ENCODE data around the gene ITPKB. TPM values are rescaled to one million over a fixed set of nuclear protein-coding genes. Genes with fewer than 3 reads are reported as not detected.
"Not testable (repeated sequence)": the region's sequence is repeated elsewhere in the genome, so short reads cannot be mapped to it uniquely, and the experiment has no call there.

The ITPKB gene
- total RNA-seq, 1 experiment from 2014 or later = 1.4 TPM

DNA sequence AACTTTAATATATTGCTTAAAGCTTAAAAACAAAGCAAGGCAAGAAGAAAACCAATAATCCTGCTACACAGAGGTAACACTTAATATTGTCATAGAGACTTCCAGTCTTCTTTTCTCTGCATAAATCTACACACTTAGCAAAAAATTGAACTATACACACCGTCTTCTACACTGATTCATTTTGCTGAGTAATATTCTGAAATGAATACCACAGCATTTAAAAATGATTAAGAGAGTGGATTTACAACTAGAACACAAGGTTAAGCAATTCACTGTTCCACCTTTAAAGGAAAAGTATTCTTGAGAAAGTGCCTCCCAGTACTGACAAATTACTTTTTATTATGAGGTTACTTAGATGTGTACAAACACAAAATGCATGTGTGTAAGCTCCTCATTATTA is 22.2 kb upstream of the ITPKB start:
- DNase-seq (ENCODE audit: extremely low read depth, low read depth) = no peak

DNA sequence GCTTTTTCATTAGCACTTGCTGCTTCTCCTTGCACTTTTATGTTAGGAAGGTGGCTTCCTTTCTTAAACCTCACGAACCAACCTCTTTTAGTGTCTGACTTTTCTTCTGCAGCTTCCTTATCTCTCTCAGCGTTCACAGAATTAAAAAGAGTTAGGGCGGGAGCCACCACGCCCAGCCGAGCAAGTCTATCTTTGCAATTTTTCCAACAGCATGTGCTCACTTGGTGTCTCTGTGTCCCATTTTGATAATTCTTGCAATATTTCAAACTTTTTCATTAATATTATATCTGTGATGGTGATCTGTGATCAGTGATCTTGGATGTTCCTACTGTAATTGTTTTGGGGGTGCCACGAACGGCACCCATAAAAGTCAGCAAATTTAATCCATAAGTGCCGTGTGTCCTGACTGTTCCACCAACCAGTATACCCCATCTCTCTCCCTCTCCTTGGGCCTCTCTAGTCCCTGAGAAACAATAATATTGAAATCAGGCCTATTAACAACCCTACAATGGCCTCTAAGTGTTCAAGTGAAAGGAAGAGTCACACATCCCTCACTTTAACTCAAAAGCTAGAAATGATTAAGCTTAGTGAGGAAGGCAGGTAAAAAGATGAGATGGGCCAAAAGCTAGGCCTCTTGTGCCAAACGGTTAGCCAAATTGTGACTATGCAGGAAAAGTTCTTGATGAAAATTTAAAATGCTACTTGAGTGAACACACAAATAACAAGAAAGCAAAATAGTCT is 15.9 kb upstream of the ITPKB start:
- DNase-seq (ENCODE audit: extremely low read depth, low read depth) = no peak

DNA sequence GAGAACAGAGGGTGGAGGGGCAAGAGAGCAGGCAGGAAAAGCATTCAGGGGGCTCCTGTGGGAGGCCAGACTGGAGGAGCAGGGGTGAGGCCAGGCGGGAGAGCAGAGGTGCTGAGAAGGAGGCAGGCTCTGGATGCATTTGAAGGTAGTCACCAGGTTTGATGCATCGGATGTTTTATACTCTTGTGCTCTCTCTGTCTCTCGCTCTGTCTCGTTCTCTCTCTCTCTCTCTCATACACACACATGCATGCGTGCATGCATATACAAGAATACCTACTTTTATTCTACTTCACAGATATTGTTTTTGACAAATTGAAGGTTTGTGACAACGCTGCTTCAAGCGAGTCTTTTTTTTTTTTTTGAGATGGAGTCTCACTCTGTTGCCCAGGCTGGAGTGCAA is 15.0 kb upstream of the ITPKB start:
- DNase-seq (ENCODE audit: extremely low read depth, low read depth) = no peak

DNA sequence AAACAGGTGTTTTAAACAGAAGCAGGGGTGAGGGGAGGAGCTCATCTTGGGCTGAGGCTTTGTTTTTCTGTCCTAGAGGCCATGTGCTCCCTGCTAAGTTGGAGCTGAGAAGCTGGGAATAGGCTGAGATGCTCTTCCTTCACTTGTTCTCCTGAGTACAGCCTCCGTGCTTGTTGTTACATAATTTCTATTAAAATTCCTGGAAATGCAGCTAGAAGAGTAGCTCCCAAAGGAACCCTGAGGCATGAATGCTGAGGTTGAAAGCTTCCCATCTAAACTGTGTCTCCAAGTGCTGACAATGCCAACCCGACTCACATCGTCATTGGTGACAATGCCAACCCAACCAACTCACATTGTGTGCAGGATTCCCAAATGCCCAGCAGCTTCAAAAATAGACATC is 12.6 kb upstream of the ITPKB start:
- DNase-seq (ENCODE audit: extremely low read depth, low read depth) = no peak

DNA sequence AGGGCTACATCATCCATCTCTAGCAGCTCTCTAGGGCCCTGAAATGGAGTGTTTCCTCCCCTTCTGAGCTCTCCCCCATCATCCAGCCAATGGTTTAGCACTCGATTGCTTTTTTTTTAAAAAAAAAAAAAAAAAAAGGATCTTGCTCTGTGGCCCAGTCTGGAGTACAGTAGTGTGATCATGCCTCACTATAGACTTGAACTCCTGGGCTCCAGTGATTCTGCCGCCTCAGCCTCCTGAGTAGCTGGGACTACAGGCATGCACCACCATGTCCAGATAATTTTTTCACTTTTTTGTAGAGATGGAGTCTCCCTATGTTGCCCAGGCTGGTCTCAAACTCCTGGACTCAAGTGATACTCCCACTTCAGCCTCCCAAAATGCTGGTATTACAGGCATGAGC is 12.1 kb upstream of the ITPKB start:
- no peak for DNase-seq (ENCODE audit: extremely low read depth, low read depth)

DNA sequence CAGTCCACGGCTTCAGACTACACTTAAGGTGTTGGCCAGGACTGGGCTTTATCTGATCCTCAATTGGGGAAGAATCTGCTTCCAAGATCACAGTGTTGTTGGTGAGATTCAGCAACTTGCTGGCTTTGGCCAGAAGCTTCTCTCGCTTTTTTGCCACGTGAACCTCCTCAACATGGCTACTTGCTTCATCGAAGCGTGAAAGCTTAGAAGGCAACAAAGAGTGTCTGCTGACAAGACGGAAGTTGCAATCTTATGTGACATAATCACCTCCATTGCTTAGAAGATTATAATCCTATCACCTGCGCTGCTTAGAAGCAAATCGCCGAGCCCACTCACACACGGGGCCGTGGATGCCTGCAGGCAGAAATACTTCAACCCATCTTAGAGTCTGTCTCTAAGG is 10.4 kb upstream of the ITPKB start:
- DNase-seq (ENCODE audit: extremely low read depth, low read depth) = no peak

DNA sequence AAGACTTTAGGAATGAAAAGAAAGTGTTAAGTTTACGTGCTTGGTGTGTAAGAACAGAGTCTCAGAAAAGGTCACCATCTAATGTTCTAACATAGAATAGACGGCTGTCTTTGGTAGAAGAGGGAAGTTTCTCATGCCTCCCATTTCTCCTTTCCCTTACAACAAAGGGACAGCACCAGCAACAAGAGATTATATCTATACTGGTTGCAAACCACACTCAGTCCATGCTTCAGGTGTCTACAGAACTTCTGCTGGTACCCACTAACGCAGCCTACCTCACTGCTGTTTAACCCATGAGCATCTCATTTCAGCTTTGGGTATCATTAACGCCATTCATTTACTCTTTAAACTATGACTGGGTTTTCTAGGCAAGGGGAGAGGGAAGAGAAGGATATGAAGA is 9.2 kb upstream of the ITPKB start:
- DNase-seq (ENCODE audit: extremely low read depth, low read depth) = no peak

DNA sequence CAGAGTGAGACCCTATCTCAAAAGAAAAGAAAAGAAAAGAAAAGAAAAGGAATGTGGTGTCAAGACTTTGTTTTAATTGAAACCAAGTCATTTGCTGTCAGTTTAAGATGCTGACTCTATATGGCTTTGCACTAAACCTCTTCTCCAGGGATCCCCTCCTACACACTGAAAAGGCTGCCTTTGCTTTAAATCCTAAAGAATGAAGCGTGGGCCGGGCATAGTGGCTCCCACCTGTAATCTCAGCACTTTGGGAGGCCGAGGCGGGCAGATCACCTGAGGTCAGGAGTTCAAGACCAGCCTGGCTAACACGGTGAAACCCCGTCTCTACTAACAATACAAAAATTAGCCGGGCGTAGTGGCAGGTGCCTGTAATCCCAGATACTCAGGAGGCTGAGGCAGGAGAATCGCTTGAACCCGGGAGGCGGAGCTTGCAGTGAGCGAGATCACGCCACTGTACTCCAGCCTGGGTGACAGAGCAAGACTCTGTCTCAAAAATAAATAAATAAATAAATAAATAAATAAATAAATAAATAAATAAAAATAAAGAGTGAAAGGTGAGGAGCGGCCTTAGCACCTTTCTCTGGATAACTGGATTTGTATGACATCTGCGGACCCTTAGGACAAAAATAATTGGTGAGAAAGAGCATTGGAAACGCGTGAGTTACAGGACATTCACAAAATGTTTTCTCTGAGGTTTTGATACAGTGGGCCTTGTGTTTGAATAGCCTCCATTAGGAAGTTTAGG is 8.6 kb upstream of the ITPKB start:
- not testable (repeated sequence) for DNase-seq (ENCODE audit: extremely low read depth, low read depth)

DNA sequence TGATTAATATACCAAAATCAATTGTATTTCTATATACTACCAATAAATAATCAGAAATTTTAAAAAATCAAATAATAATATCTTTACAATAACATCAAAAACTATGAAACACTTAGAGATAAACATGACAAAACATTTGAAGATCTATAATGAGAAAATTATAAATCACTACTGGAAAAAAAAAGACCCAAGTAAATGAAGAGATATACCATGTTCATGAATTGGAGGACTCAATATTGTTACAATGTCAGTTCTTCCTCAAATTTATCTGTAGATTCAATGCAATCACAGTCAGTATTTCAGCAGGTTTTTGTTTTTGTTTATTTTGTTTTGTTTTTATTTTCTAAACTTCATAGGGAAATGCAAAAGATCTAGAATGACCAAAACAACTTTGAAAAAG is 4.2 kb upstream of the ITPKB start:
- DNase-seq (ENCODE audit: extremely low read depth, low read depth) = no peak

DNA sequence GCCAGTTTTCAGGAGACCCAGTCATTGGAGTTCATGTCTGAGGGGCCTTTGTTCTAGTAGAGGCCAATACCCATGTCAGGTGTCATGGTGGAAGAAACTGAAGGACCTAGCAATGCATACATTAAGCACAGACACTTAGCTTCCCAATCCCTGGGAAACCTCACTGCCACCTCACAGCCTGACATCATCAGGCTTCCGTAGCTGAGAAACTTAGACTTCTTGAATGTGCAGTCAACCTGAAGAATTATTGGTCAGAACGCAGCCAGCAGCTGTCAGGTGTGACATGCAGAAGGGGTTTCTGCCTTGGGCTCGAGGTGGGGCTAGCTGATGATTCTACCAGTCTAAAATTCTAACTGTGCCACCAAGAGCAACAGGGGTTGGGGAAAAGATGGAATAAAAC is 1.9 kb upstream of the ITPKB start:
- DNase-seq (ENCODE audit: extremely low read depth, low read depth) = no peak

DNA sequence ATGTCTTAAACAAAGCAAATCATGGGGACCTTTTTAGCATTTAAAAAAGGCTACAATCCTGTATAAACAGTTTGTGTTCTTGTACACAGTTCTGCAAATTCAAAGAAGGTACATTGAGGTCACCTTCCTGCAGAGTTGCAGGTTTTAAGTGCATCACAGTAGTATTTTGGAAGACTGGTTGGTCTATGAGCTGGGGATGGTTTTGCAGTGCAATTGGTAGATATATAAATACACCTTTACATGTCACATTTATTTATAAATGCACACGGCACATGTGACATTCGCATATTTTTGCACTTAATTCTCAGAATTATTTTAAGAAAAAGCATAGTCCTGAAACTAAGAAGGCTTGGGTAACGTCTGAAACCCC is 599 bp upstream of the ITPKB start:
- DNase-seq (ENCODE audit: extremely low read depth, low read depth) = no peak

DNA sequence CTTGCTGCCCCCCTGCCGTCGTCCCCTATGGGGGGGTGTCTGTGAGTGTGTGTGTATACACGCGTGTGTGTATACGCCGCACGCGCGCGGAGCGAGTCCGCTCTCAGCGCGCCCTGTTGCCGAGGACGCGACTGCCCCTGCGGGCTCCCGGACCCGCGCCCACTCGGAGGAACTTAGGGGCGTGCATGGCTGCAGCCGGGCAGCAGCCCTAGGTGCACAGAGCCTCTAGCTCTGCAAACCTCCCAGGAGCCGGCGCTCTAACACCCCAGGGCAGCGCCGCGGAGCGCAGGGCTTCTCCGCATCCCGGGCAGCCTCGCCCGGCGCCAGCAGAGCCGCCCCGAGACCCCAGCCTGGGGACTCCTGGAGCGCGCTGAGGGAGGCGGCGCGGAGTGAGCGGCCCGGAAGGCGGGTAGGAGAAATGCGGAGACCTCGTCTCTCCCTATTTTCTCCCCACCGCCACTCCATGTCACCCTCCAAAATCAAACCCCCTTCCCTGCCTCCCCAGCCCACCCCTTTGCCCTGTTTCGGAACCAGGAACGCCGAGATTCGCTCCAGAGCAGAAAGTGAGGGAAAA is 574 bp downstream of the ITPKB start:
- no peak for DNase-seq (ENCODE audit: extremely low read depth, low read depth)

DNA sequence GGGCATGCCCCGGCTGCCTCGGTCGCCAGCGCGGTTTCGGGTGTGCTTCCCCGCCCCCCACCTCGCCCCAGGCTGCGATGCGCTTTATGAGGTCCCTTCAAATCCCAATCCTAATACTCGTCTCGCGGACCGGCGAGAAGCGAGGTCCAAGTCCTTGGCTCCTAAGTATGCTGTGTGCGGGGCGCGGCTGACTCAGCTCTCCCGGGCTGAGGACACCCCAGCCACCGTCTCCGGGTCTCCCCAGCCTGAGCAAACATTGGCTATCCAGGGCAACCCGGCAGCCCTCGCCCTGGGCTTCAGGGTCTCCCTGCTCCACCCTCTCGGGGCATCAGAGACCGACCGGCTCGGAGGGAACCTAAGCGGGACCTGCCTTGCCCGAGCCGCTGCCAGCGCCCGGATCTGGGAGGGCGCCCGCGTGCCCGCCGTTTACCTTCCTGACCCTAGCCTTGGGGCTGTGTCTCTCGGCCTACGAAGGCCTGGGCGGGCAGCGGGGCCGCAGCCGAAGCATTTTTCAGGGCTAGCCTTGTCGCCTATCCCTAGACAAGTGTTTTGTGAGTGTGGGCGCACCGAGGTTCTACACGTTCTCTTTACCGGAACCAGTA is 1.2 kb downstream of the ITPKB start:
- peak; percentile 18 for DNase-seq (ENCODE audit: extremely low read depth, low read depth)

DNA sequence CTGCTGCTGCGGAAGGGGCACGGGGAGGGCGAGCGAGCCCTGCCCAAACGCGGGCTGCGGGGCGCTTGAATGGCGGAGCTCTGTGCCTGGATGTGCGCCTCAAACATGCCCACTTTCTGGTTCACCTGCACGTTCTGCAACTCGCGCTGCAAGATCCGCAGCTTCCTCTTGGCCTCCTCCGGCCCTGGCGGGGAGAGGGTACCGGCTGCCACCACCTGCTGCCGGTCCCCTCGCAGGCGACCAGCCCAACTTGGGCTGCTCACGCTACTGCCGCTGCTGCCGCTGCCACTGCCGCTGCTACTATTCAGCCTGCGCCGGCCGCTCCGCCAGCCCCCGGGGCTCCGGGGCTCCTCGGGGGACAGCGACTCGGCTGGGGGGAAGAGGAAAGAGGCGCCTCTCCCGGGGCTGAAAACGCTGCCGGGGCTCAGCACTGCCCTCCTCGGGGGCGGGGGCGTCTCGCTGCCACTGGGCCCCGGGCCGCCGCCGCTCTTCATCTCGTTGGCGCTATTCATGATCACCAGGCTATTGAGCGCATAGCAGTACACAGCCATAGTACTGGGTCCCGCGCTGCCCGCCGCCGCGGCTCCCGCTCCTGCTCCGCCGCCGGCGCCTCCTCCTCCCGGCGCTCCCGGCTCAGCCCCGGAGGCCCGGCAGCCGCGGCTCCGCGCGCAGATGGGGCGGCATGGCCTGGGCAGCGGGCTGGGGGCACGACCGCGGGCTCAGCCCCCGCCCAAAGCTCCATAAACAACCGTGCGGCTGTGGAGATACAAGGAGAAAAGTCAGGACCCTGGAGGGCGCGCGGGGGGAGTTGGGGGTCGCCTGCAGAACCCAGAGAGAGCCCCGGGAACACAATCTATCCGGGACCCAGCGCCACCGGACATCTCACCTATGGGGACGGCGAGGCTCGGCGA is 1.9 kb downstream of the ITPKB start:
- no peak for DNase-seq (ENCODE audit: extremely low read depth, low read depth)

DNA sequence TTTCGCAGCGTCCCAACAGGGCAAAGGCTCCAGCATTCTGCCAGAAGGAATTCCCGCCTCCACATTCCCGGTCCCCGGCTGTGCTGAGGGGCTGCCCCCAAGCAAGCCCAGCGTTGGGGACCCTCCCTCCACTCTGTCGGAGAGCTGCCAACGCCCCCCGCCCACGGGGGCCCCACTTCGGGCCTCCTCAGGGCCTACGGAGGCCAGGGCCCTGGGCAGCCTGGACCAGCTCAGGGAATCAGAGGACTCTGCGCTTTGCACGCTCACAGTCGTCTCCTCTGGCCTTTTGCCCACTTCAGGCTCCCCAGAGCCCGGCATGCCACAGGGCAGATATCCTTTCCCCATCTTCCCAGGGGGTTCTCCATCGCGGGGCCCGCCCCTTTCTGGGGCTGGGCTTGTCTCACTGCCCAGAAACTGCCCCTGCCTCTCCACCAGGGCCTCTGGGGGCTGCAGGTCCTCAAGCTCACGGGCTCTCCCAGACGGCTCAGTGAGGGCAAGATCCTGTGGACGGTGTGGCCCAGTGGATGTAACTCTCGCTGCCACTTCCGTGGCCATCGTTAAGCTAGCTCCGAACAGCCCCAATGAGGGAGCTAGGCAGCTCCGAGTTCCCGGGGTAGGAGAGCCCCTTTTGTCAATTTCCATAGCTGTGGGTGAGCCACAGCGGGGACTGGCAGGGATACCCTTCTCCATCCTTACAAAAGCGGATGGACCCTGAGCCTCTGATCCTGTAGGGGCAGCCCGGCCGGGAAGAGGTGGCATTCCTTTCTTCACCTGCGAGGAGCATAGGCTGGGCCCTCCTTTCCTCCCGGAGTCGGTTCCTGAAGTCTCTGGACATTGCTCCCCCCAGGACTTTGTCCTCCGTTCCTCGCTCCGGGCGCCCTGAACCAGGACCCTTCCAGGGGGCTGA is 2.8 kb downstream of the ITPKB start:
- DNase-seq (ENCODE audit: extremely low read depth, low read depth) = no peak

DNA sequence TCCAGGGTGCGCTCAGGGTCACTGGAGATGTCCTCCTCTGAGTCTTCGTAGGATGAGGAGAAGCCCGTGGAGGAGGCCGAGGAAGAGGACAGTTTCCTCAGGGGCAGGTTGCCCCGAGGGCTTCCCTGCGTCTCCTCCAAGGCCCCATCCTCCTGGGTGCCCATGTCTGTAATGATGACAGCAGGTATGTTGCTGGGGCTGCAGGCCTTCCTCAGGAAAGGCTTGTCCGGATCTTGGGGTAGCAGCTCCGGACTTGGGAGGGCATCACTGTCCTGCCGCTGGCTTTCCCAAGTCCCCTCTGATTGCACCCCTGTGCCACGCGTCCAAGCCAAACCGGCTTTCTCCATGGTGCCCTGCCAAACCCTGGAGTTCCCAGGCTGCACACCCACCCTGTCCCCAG is 3.5 kb downstream of the ITPKB start:
- DNase-seq (ENCODE audit: extremely low read depth, low read depth) = no peak

DNA sequence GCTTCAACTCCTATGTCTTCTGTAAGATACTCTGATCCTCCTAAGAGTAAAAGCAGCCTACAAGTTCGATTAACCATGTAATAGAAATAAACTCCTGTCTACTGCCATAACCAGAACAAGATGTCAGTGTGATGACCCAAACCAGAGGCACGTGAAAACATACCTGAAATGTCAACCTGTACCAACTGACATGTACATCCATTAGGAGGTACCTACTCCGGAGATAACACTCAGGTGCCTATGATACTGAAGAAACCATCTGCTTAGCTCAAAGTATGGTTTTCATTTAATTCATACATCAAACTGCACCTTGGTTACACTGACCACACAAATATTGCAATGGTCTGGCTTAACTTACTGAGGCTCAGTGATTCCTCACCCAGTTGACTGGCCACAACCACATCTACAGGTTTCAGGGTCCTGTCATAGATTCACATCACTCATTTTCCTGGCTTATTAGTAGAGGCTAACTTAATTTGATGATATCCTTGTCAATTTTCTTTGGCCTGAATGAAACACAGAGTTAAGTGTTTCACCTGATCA is 4.4 kb downstream of the ITPKB start:
- no peak for DNase-seq (ENCODE audit: extremely low read depth, low read depth)

DNA sequence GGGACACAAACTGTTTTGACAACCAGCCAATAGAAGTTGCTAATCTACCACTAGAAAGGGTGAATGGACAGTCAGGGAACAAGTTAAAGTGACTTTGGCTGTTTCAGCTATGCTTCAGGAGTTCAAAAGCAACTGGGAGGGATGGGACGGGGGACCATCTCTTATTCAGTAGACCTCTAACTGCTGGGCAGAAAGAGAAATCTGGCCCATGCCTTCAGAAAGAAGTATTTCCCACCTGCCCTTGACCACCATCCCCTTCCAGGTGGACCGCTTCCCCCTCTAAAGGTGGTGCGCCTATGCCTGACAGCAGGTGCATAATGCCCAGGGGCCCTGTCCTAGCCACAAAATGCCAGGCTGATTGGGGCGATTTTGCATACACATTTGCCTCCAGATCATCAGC is 5.2 kb downstream of the ITPKB start:
- DNase-seq (ENCODE audit: extremely low read depth, low read depth) = no peak

DNA sequence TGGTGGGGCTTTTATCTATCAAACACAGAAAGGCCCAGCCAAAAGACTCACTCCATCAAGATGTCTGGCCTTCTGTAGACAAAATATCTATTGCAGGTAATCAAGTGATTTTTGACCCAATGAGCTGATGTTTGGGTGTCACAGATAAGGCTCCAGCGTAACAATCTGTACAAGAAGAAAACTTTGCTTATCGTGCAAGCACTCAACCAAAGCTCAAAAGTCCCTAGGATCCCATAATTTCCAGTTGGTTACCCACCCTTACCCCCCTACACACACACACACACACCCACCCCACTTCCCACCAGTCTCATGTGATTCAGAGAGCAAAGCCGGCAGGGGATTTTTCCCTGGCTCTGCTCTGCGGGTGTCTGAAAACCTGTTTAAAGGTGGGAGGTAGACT is 5.8 kb downstream of the ITPKB start:
- DNase-seq (ENCODE audit: extremely low read depth, low read depth) = no peak

Data from NCI-H460 (cell line).